HG02678 (cell line): ENCODE data around the gene DNAH7.
"Not testable (repeated sequence)": the region's sequence is repeated elsewhere in the genome, so short reads cannot be mapped to it uniquely, and the experiment has no call there.

ENCODE experiments used
- ATAC-seq: cut with Tn5 transposase; IDR thresholded peaks from one replicate; pipeline ENCODE4 v1.9.1; 2021; ENCODE audit warnings: mild to moderate bottlenecking, moderate library complexity; ENCODE audit not compliant: unreplicated experiment

Gene DNAH7

DNA sequence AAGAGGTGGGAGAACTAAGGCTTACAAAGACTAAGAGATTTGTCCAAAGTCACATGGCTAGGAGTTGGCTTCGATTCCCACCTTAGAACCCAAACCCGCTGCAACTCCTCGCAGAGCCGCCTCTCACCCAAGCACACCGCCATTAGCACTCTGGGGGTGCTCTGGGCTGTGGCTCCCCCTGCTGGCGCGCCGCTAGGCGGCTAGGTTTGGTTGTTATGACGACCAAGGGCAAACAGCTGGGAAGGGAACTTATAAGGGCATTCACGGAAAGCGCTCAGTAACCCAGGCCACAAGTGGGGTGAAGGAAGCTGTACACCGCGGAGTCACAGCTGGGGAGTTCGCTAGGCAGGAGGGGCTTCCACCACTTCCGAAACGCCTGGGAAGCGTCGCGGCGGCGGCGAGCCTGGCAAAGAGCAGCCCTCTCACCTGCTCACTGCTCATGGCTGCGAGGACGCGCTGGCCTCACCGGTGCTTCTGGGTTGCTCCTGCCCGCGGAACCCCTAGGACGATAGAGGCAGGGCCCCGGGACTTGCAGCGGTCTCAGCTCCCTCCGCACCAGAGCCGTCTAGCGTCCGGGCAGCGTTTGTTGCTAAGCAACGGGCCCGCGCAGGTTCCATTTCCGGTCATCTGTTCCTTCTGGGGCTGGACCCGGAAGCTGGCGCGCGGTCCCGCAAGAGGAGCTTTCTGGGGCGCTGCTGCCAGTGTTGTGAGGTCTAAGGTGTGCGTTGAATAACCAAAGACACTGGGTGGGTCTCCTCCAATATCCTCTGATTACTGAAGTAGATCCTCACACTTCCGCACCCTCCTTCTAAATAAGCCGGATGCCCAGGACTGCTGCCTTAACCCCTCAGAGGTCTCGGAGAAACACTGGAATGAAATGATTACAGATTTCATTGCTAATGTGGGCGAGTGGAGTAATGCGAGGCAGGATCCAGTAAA, at the start of gene DNAH7:
DNAH7 (minus strand) TSS at position 567 of the 939 bp plus-strand sequence; CDS start at position 441, 126 bp downstream.
- peak; percentile 98 for ATAC-seq

DNA sequence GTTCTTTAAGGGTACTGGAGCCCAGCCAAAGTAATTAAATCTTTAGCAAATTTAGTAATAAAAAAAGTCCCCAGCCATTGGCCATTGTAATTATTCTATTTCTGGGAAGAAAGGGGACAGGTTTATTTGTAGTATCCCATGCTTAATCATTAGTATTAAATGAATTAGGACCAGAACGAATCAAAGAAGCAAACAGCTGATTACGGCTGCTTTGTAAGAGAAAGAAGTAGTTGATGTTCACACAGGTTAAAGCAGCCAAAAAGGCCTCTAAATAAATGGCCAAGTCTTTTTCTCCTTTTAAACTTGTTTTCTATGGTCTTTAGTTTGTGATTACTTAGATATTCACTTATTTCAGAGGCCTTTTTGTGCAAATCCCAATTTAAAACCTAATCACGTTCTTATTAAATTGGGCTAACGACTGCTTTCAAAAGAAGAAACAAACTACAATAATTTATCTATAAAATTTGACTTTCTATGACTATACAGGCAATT, 48.6 kb upstream of the DNAH7 start:
- no peak for ATAC-seq

DNA sequence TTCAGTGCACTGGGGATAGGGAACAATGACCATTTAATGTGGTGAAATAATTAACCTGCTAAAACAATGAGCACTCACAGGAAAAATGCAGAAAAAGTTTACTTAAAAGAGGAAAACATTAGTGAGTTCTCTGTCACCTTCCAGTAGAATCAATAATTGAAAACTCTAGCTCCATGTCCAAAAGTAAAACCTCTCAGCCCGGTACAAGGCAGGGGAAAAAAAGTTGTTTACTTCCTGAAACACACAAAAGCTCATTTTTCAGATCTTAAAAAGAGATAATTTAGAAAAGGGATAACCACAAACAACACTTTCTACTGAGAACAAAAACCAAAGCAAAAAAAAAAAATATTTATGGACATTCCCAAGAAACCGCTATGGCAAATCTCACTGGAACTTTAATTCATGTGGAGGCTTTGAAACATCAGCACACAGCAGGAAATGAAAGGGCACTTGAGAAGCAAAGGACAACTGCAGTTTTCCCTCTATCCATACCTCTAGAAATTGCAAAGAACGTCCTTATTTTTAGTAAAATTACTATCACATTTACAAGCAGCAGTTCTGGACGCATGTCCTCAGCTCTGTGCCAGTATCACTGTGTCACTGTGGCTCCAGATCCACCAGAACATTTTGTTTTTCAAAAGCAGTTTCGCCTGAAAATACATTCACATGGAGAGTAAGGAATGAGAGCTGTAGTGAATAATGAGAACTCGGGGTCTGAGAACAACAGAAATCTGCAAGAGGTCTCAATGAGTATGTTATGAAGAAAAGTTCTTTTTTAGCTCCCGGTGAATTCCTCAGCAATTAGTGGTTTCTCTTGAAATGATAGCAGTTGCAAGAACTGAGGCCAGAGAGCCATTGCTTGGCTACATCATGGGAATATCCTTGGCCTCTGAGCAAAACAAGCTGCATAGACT, 44.7 kb upstream of the DNAH7 start:
- ATAC-seq = no peak

DNA sequence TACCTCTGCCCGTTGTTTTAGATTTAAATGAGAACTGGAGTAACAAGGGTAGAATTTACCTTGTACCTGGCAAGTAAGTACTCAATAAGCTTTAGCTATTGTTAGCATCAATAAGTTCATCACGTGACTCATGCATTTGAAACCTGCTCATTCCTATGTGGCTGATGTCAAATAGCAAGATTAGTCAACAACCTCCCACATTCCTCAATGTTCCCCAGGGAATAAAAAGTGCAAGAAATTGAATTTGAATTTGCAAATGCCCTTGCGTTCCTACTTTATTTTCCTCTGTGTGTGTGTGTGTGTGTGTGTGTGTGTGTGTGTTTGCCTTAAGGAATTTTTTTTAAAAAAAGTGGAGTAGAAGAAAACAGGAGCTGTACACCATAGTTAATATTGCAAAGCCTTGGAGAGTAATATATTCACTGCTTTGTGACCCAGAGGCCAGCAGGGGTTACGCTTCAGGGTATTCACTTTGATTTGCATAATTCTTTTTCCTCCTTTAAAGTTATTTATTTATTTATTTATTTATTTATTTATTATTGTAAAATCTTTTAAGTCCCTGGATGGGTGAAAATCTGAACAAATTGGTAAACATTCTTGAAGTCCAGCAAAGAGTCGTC, 43.9 kb upstream of the DNAH7 start:
- no peak for ATAC-seq

DNA sequence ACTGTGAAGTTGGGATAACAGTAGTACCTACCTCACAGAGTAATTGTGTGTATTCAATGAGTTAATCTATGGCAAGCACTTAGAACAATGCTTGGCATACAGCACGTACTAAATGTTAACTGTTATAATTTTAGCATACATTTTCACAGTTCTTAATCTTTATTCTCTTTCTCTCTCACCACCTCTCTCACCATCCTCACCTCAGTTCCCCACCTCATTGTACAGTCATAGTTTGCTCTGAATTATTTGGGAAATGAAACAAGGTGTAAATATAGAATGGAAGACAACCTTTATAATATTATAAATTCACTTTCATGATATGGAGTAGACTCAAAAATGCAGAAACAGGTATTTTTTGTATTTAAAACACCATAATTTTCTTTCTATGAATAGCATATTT, 40.0 kb upstream of the DNAH7 start:
- ATAC-seq = no peak

DNA sequence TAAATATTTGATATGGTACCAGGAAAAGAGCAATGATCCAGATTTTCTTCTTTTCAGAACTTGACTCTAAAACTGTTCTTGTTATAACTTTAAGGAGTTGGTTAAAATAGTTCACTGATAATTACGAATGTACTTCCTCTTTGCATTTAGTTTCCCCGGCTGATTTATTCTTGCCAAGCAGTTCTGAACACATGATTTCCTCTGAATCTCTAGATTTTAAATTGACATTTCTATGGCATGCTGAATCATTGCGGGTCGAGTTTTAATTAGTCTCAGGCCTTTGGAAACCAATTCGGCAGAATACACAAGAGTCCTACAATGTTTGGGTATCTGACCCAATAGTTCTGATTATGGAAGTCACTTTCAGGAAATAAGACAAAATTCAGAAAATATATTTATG, 37.3 kb upstream of the DNAH7 start:
- no peak for ATAC-seq

DNA sequence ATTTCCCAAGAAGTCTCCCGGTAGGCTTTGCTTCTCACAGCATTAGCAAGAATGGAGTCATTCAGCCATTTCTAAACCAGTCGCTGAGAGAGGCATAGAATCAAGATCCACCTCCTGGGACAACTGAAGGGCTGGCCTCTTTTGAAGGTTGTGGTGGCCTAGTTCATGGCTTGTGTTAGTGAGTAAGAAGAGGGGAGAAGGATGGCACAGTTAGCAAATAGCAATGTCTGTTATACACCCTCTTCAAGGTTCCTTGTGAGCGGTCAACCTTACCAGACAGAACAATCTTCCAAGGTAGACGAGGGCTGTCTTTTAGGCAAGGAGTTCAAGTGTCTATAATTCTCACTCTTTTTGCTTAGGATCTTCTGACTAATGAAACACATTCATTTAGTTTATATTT, 35.4 kb upstream of the DNAH7 start:
- no peak for ATAC-seq

DNA sequence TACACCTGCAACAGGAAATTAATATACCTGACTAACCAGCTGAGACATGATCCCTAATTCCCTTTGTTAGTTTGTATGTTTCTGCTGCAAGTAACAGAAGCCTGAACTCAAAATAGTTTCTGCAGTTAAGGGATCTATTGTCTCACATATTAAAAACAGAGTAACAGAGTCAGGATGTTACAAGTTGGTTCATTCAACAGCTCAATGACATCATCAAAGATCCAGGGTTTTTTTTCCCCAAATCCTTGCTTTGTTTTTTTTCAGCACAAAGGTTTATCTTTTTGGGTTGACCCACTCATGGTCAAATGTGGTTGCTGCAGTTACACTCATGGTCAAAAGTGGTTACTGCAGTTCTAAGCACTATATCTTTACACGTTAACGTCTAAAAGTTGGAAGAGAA, 35.0 kb upstream of the DNAH7 start:
- no peak for ATAC-seq

DNA sequence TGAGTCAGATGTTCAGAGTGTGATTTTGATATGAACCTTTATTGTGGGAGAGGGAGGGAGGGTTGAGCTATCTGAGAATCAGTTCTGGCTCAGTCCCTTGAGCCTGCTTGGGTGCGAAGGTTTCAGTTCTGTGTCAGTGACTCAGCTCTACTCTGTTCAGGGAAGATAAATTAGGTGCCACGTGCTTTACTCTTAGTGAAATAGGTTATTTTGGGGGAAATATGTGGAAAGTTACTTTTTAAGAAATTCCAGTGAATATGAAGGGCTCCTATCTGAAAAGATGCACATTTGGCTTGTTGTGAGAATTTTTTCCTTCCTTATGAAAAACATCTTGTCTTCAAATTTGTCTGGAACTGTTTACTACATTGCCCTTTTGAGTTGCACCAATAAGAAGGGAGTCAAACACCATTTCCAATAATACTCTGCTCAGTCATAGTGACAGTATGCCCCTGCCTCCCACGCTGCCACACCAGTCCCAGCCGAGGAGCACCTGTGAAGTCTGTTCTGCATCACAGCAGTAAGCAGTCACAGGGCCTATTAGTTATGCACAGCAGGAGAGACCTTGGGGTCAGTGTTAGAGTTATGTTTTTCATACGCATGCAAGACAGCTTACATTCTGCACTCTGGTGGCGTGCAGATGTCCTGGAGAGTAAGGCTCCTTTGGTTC, 32.8 kb upstream of the DNAH7 start:
- ATAC-seq = peak; percentile 99

DNA sequence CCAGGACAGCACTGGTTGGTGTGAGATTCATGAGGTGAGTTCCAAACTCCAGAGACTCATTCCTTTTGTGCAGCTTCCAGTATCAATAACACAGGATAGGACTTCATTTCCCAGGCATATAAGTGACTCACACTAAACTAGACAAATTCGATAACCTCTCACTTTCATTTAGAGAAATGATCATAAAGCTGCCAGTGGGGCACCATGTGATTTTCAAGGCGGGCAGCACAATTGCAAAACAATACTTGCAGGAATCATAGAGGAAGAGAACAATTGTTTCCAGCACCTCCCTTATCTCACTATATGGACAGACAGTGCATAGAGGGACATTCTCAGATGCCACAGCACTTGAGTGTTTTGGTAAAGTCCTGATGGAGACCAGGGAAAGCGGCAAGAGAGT, 31.3 kb upstream of the DNAH7 start:
- no peak for ATAC-seq

DNA sequence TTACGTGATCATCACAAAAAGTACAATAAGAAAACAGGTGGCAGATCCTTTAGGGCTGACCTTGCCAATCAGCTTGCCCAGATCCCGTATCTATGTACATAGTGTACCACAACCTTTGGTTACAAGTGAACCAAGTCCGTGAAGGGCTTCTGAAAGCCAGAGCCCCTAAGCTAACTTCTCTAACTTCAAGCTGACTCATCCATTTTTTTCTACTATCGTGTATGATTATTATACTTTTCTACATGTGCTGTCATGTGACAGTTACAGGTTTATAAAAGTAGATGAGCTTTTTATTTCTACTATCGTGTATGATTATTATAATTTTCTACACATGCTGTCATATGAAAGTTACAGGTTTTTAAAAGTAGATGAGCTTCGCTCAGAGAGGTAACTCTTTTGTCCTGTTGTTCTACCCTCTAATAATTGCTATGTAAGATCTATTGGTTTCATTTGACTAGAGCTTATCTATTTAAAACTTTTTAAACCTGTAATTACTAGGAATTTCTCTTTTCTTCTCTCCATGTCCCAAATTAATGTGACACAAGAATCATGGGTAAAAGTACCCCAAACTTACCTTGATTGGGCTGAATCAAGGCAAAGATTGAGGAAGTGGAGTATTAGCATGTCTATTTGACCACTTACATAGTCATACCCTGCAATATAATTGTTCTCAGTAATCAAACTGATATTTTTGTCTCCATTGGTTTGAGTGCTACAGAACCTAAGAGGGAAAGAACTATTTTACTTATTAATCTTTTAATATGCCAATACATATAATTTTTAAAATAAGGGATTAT, 29.4 kb upstream of the DNAH7 start:
- no peak for ATAC-seq

DNA sequence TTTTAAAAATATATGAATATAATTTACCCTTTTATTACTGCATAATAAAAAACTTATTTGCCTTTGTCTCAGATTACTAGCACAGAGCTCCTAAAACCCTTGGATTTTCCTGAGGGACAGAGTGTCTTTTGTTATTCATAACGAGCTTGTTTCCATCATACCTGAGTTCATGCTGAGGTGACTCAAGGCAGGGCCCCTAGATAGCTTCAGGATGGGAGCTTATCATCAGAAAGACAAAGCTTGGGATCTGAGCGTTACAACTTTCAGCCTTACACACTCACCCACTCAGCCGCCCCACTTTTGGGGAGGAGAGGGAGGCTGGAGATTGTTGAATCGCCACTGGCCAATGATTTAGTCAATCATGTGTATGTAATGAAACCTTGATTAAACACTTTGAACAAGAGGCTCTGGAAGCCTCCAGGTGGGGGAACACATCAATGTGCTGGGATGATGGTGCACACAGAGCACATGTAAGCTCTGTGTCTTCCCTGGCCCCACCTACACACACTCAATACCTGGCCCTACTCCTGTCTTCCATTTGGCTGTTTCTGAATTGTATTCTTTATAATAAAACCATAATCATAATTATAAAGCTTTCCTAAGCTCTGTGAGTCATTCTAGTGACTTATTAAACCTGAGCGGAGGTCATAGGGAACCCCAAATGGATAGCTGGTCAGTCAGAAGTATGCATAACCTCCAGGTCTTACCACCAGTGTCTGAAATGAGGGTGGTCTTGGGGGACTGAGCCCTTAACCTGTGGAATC, 28.5 kb upstream of the DNAH7 start:
- ATAC-seq = no peak

DNA sequence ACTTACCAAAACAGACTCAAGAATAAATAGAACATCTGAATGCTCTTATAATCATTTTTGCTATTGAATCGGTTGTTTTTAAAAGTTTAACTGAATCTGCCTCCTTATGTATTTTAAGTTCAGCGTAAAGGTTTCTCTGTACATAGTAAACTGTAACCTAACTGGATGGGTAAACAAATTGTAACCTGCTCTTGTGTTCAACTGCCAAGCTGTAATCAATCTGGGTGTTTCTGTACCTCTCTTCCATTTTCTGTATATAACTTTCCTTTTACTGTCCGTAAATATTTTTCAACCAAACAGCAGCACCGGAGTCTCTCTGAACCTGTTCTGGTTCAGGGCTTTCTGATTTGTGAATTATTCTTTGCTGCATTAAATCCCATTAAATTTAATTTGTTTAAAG, 27.6 kb upstream of the DNAH7 start:
- ATAC-seq = no peak

DNA sequence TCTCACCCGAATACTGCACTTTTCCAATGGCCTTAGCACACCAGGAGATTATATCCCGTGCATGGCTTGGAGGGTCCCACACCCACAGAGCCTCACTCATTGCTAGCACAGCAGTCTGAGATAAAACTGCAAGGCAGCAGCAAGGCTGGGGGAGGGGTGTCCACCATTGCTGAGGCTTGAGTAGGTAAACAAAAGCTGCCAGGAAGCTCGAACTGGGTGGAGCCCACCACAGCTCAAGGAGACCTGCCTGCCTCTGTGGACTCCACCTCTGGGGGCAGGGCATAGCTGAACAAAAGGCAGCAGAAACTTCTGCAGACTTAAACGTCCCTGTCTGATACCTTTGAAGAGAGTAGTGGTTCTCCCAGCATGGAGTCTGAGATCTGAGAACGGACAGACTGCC, 20.8 kb upstream of the DNAH7 start:
- not testable (repeated sequence) for ATAC-seq

DNA sequence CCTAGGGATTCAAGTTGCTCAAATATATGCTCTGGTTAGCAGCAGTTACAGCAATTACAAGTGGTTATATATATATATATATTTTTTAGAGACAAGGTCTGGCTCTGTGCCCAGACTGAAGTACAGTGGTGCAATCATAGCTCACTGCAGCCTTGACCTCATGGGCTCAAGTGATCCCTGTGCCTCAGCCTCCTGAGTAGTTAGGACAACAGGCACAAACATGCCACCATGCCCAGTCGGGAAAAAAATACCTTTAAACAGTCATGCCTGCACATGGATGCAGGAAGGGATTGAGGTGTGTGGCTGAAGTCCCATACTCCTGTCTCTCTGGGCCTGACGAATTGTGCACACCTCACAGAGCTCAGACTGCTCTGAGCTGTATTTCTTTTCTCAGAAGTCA, 19.6 kb upstream of the DNAH7 start:
- ATAC-seq = no peak

DNA sequence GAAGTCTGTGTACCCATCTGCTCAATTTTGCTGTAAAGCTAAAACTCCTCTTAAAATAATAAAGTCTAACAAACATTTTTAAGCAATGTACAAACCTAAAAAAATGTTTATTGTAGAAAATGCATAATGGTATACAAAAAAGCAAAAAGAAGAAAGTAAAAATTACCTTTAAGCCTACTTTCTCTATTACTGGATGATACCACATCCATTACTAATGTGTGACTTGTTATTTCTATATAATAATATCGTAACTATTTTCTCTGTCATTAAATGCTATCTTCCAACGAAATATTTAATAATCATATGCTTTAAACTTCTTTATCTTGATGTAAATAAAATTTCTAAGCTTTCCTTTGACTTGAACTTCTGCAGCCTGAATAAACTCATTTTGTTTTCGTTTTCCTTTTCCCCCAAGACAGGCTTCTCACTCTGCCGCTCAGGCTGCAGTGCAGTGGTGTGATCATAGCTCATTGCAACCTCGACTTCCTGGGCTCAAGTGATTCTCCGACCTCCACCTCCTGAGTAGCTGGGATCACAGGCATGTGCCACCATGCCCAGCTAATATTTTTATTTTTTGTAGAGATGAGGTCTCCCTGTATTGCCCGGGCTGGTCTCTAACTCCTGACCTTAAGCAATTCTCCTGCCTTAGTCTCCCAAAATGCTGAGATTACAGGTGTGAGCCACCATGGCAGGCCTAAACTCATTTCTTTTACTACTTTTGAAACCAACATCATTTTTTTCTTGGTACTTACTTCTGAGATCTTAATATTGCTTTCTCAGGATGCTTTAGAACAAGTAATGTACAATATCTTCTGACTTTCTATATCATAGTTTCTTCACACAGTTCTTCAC, 18.1 kb upstream of the DNAH7 start:
- peak; percentile 64 for ATAC-seq

DNA sequence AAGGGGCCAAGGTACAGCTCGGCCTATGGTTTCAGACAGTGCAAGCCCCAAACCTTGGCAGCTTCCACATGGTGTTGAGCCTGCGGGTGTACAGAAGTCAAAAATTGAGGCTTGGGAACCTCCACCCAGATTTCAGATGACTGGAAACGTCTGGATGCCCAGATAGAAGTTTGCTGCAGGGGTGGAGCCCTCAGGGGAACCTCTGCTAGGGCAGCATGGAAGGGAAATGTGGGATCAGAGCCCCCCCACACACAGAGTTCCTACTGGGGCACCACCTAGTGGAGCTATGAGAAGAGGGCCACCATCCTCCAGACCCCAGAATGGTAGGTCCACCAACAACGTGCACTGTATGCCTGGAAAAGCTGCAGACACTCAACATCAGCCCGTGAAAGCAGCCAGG, 15.0 kb upstream of the DNAH7 start:
- ATAC-seq = no peak

DNA sequence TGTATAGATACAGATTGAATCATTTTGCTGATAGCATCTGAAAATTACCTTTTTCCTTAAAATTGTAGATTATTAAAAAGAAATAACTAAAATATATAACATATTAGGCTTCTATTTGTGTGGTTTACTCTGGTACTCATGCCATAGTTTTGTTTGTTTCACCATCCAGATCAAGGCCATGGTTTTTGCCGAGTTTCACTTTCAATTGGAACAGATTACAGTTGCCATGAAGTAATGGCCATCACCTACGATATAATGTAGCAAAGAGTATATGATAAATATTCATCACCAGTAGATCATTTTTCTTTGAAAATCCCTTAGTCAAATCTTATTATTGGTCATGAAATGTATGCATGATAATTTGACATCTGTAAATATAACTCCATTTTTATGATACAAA, 11.9 kb upstream of the DNAH7 start:
- ATAC-seq = no peak
